Osteoblast (primary cell): Measurements from ENCODE around the gene CDKN2B. TPM values are rescaled to one million over a fixed set of nuclear protein-coding genes. Genes with fewer than 3 reads are reported as not detected.
A peak's percentile ranks its signal among the peaks of the same experiment; 100 is the strongest.

ENCODE experiments used
- DNase-seq: peaks from one replicate; pipeline ENCODE4 v3.0.0; 2011; ENCODE audit warnings: low spot score, mixed read lengths; ENCODE audit not compliant: insufficient read length; ENCODE audit errors: missing footprints
- H2AFZ ChIP-seq: 2 replicates; pipeline ENCODE4 v1.6.0; 2011; ENCODE audit warnings: mild to moderate bottlenecking, low read length
- H3K27ac ChIP-seq: 2 replicates; pipeline ENCODE4 v1.5.1; 2011; ENCODE audit warnings: mild to moderate bottlenecking, low read depth, low read length, moderate library complexity
- H3K27me3 ChIP-seq: 2 replicates; pipeline ENCODE4 v1.6.0; 2012; ENCODE audit warnings: mild to moderate bottlenecking, control low read depth, inconsistent platforms, low read length, moderate library complexity; ENCODE audit not compliant: insufficient read depth
- H3K36me3 ChIP-seq: 2 replicates; pipeline ENCODE4 v1.5.1; 2011; ENCODE audit warnings: mild to moderate bottlenecking, low read length, control low read depth, moderate library complexity; ENCODE audit not compliant: insufficient read depth
- H3K4me1 ChIP-seq: 2 replicates; pipeline ENCODE4 v1.5.1; 2011; ENCODE audit warnings: mild to moderate bottlenecking, low read length, control low read depth, moderate library complexity; ENCODE audit not compliant: insufficient read depth
- H3K4me2 ChIP-seq: 2 replicates; pipeline ENCODE4 v1.6.0; 2011; ENCODE audit warnings: mild to moderate bottlenecking, low read length; ENCODE audit not compliant: insufficient read depth
- H3K4me3 ChIP-seq: fragments of 200-600 bp; sonication (generic); 3 replicates; pipeline ENCODE4 v1.5.1; 2012; ENCODE audit warnings: mild to moderate bottlenecking, low read length, inconsistent platforms; ENCODE audit not compliant: insufficient read depth
- H3K79me2 ChIP-seq: 2 replicates; pipeline ENCODE4 v1.6.0; 2012; ENCODE audit warnings: mild to moderate bottlenecking, low read length, control low read depth, inconsistent platforms; ENCODE audit not compliant: insufficient read depth
- H3K9me3 ChIP-seq: 2 replicates; pipeline ENCODE4 v1.5.1; 2011; ENCODE audit warnings: low read depth, low read length, control low read depth
- H4K20me1 ChIP-seq: 2 replicates; pipeline ENCODE4 v1.6.0; 2012; ENCODE audit warnings: mild to moderate bottlenecking, low read length, control low read depth; ENCODE audit not compliant: insufficient read depth
- CTCF ChIP-seq: IDR thresholded peaks from 2 replicates; pipeline ENCODE4 v1.5.1; 2011; ENCODE audit warnings: mild to moderate bottlenecking, low read depth, low read length, moderate library complexity; ENCODE audit errors: extremely low read depth
- total RNA-seq: library from RNA; depleted of rRNA; stranded (reverse); fragments of >200 nt; gene quantifications from 2 replicates; pipeline ENCODE4 v1.2.3, GENCODE V29; 2012

CDKN2B gene
- total RNA-seq, 1 donor = 50.7 TPM

GRCh38 chr9:22030101-22030598 lies 21.0 kb upstream of the CDKN2B start:
- peak overlapping the region; percentile 75 for H3K27ac ChIP-seq
- peaks cover 10% of the 10 kb centered on the region for H3K4me1 ChIP-seq
- H3K9me3 ChIP-seq = no peaks in the 10 kb centered on the region
- no peak for TF ChIP-seq CTCF
- peak overlapping the region; percentile 73 for H2AFZ ChIP-seq
- no peaks in the 10 kb centered on the region for H4K20me1 ChIP-seq
- no peak overlapping the region for H3K4me3 ChIP-seq
- H3K4me2 ChIP-seq = peak overlapping the region; percentile 55
- no peaks in the 10 kb centered on the region for H3K36me3 ChIP-seq
- DNase-seq = peak; percentile 85
- H3K79me2 ChIP-seq = peaks cover 3% of the 10 kb centered on the region
- H3K27me3 ChIP-seq = no peaks in the 10 kb centered on the region

- Histone ChIP-seq H2AFZ (no peak overlapping the region), H3K4me1 (peaks cover 10% of the 10 kb centered on the region), H3K4me2 (no peak overlapping the region), H3K27me3 (no peaks in the 10 kb centered on the region), H3K36me3 (no peaks in the 10 kb centered on the region), H4K20me1 (peaks cover 2% of the 10 kb centered on the region), H3K79me2 (peaks cover 4% of the 10 kb centered on the region), H3K4me3 (no peak overlapping the region), H3K27ac (no peak overlapping the region), H3K9me3 (no peaks in the 10 kb centered on the region)
- DNase-seq = no peak
- TF ChIP-seq CTCF = no peak
These were observed 20.1 kb upstream of the CDKN2B start for GRCh38 chr9:22029231-22029630.

GRCh38 chr9:22028394-22028793 lies 19.3 kb upstream of the CDKN2B start:
- no peak for TF ChIP-seq CTCF
- Histone ChIP-seq H3K27ac (no peak overlapping the region), H3K4me3 (no peak overlapping the region), H4K20me1 (peaks cover 3% of the 10 kb centered on the region), H3K36me3 (no peaks in the 10 kb centered on the region), H3K9me3 (no peaks in the 10 kb centered on the region), H3K4me2 (no peak overlapping the region), H3K79me2 (peaks cover 4% of the 10 kb centered on the region), H3K27me3 (no peaks in the 10 kb centered on the region), H3K4me1 (peaks cover 10% of the 10 kb centered on the region), H2AFZ (no peak overlapping the region)
- DNase-seq = no peak

- Histone ChIP-seq H4K20me1 (peaks cover 3% of the 10 kb centered on the region), H2AFZ (no peak overlapping the region), H3K9me3 (no peaks in the 10 kb centered on the region), H3K79me2 (peaks cover 4% of the 10 kb centered on the region), H3K4me3 (no peak overlapping the region), H3K4me1 (peaks cover 10% of the 10 kb centered on the region), H3K4me2 (no peak overlapping the region), H3K27me3 (no peaks in the 10 kb centered on the region), H3K36me3 (no peaks in the 10 kb centered on the region), H3K27ac (no peak overlapping the region)
- TF ChIP-seq CTCF = no peak
- no peak for DNase-seq
These were observed 17.6 kb upstream of the CDKN2B start for GRCh38 chr9:22026696-22027095.
